Fibroblast of peridontal ligament (primary cell): Measurements from ENCODE around the gene DNAH5.
"Not testable (repeated sequence)": the region's sequence is repeated elsewhere in the genome, so short reads cannot be mapped to it uniquely, and the experiment has no call there.

Experiments used
- DNase-seq: peaks from one replicate; pipeline ENCODE4 v3.0.0-alpha.2; 2010; ENCODE audit errors: extremely low read depth

DNAH5 gene

GRCh38 chr5:13830536-13830935 is 114.0 kb downstream of the DNAH5 start:
- no peak for DNase-seq

- no peak for DNase-seq
Observed at GRCh38 chr5:13821366-13821765, 123.1 kb downstream of the DNAH5 start.

GRCh38 chr5:13816126-13816525 is 128.4 kb downstream of the DNAH5 start:
- no peak for DNase-seq

GRCh38 chr5:13814301-13814700 is 130.2 kb downstream of the DNAH5 start:
- peak; percentile 6 for DNase-seq

- DNase-seq: no peak
Observed at GRCh38 chr5:13809921-13810320, 134.6 kb downstream of the DNAH5 start.

GRCh38 chr5:13804336-13804735 is 140.2 kb downstream of the DNAH5 start:
- no peak for DNase-seq

- DNase-seq: not testable (repeated sequence)
Observed at GRCh38 chr5:13798569-13798968, 145.9 kb downstream of the DNAH5 start.

- DNase-seq: no peak
Observed at GRCh38 chr5:13785781-13786415, 158.6 kb downstream of the DNAH5 start.

- peak; percentile 10 for DNase-seq
Observed at GRCh38 chr5:13783726-13784125, 160.8 kb downstream of the DNAH5 start.

- no peak for DNase-seq
Observed at GRCh38 chr5:13780081-13780480, 164.4 kb downstream of the DNAH5 start.

- DNase-seq: no peak
Observed at GRCh38 chr5:13773649-13774048, 170.8 kb downstream of the DNAH5 start.

GRCh38 chr5:13771011-13771571 is 173.4 kb downstream of the DNAH5 start:
- peak; percentile 8 for DNase-seq

- no peak for DNase-seq
Observed at GRCh38 chr5:13766236-13766635, 178.3 kb downstream of the DNAH5 start.

GRCh38 chr5:13763719-13764118 is 180.8 kb downstream of the DNAH5 start:
- DNase-seq: no peak

- DNase-seq: no peak
Observed at GRCh38 chr5:13749766-13750165, 194.7 kb downstream of the DNAH5 start.

GRCh38 chr5:13746026-13746425 is 198.5 kb downstream of the DNAH5 start:
- no peak for DNase-seq

GRCh38 chr5:13745508-13745907 is 199.0 kb downstream of the DNAH5 start:
- DNase-seq: peak; percentile 41

GRCh38 chr5:13740471-13740870 is 204.0 kb downstream of the DNAH5 start:
- no peak for DNase-seq

- no peak for DNase-seq
Observed at GRCh38 chr5:13739479-13739878, 205.0 kb downstream of the DNAH5 start.

- no peak for DNase-seq
Observed at GRCh38 chr5:13735691-13736090, 208.8 kb downstream of the DNAH5 start.

- no peak for DNase-seq
Observed at GRCh38 chr5:13731121-13731628, 213.3 kb downstream of the DNAH5 start.

GRCh38 chr5:13708906-13709305 is 235.6 kb downstream of the DNAH5 start:
- DNase-seq: no peak

- DNase-seq: peak; percentile 21
Observed at GRCh38 chr5:13708432-13708831, 236.1 kb downstream of the DNAH5 start.

GRCh38 chr5:13704396-13704795 is 240.1 kb downstream of the DNAH5 start:
- DNase-seq: no peak
